HG02571 (cell line): ENCODE measurements around the gene MED27.

Source experiments
- ATAC-seq: cut with Tn5 transposase; IDR thresholded peaks from one replicate; pipeline ENCODE4 v1.9.1; 2021; ENCODE audit warnings: mild to moderate bottlenecking, moderate library complexity; ENCODE audit not compliant: unreplicated experiment

The MED27 gene, protein sequence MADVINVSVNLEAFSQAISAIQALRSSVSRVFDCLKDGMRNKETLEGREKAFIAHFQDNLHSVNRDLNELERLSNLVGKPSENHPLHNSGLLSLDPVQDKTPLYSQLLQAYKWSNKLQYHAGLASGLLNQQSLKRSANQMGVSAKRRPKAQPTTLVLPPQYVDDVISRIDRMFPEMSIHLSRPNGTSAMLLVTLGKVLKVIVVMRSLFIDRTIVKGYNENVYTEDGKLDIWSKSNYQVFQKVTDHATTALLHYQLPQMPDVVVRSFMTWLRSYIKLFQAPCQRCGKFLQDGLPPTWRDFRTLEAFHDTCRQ

GRCh38 chr9:132079391-132080091, at the start of gene MED27:
Gene MED27 (minus strand): TSS chr9:132079867. CDS start chr9:132079844, 23 bp downstream.
- ATAC-seq: peak; percentile 82

DNA sequence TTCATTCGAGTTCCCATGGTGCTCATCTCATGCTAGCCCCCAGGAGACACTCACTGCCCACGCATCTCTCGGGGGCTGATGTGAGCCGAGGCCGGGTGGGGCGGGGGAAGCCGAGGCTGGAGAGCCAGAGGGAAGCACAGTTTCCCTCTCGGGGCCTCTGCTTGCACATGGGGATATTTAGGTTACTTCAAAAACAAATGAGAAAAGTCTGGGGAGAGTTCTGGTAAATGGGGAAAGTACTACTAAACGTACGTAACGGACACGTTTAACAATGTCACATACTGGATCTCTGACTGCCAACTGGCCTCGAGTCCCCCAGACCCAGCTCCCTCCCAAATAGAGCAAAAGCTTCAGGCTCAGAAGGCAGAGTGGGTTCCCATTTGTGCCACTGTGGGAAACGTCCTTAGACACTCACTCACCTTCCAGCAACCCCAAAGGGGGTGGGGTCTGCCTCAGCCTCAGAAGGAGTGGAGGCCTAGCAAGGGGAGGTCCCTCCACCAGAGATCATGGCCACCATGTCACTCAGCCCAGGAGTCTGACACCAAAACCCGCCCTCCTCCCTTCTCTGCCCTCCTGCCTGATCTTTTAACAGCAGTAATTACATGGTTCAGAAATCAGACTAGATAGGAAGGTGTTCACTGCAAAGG, 48.3 kb upstream of the MED27 start:
- no peak for ATAC-seq

DNA sequence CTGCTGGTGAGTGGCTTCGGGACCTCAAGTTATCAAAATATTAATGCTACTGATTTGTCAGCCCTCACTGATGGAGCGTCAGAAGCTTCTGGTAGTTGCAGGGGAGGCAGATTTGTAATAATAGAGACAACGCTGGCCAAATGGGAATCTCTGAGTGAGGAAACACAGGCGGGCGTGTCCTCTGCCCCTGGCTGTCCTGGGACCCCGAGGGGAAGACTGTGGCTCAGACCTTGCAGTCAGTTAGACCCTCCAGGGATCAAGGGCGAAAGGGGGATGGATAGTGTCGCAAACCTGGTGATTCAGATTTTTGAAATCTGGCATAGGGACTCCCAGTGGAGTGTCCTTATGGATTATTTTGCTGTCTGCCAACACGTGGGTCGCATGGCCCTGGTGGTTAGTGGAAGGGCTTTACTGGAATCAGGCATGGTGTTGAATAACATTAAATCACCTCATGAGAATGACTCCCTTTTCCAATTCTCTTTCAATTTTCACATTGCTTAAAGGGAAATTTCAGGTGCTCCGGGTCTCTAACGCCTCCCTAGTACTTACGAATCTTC, 47.1 kb upstream of the MED27 start:
- no peak for ATAC-seq

DNA sequence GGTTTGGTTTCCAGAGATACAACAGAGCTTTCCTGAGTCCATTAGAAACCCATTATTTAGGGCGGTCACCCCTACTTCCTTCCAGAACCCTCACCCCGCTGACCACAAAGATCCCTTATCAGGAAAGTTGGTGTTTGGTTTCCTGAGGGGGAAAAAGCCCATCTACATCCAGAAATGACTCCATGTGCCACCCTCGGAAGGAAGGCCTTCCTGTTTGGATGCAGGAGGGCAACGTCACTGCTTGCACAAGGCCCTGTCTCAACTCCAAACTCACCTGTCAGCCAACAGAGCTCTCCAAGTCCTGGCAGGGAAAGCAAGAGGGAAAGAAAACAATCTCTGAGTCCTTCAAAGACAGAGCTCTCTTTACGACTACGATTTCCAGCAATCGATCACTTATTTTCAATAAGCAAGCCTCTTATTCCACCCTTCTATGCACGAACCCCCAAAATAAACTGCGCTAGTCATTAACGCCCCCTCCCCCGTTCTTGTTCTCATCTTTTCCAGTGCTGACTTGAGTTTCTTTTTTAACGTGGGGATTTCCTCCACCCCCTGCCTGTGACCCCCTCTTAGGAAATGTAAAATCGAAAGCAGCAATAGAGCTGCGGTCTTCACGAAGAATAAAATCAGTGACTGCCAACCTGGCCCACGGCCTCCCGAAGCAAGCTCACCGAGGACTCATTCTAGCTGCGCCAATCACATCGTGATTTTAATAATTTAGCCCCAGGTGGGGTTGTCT, 46.4 kb upstream of the MED27 start:
- ATAC-seq: no peak

DNA sequence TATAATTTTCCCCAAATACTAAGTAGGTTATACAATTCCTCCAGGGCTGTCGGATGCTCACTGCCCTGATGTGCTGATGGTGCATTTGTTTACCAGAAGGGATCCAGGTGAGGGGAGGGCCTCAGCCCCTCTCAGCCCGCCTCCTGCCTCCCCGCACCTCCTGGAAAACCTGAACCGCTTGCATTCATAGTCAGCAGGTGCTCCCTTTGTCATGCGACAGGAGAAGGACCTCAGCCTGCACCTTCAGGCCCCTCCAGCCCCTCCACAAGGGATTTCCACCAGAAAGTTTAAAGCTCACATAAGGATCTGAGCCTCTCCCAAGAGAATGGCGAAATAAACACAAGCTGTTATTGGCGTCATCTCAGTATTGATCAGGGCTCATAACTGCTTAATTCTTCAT, 45.7 kb upstream of the MED27 start:
- ATAC-seq: no peak

- no peak for ATAC-seq
Measured at GRCh38 chr9:132124800-132125199, 45.1 kb upstream of the MED27 start.

DNA sequence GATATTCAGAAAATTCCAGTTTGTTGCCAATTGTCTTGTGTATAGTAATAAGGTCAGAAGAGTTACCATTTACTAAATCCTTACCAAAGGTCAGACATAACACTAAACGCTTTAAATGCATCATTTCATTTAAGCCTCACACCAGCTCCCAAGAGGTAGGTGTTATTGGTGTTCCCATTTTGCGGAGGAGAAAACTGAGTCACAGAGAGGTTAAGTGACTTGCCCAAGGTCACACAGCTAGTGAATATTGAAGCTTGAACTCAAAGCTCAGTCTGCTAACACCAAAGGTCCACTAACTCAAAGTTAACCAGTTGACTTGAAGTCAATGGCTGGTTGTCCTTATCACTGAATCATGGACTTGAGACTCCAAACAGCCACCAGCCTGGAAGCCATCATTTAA, 41.4 kb upstream of the MED27 start:
- ATAC-seq: no peak

DNA sequence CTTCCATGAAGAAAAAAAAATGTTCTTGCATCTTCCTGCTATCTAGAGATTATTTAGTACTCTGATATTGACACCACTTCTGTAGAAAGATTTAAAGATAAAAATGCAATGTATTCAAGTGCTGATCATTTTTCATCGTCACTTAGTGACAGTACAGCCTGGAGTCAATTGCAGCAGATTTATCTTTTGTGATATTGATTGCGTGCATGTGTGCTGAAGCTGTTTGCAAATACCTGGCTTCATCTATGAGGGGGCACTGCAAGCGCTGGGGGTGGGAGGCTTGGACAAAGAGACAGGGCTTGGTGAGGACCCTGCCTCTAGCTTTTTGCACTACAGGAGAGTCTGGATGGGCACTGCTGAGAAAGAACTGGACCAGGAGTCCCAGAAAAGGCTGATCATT, 38.0 kb upstream of the MED27 start:
- ATAC-seq: no peak

DNA sequence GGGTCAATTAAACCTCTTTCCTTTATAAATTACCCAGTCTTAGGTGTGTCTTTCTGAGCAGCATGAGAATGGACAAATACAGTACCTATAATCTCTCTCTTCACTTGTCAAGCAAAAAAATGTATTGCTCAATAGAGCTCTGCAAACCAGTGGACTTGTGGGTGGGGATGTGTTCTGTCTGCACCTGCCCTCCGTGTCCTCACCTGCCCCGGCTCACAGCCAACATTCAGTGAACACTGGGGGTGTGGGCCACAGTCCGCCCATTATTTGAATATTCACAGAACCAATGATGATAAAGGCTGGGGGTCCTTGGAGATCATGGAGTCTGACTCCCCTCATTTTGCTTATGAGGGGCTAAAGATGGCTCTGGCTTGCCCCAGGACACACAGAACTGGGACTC, 36.9 kb upstream of the MED27 start:
- no peak for ATAC-seq

DNA sequence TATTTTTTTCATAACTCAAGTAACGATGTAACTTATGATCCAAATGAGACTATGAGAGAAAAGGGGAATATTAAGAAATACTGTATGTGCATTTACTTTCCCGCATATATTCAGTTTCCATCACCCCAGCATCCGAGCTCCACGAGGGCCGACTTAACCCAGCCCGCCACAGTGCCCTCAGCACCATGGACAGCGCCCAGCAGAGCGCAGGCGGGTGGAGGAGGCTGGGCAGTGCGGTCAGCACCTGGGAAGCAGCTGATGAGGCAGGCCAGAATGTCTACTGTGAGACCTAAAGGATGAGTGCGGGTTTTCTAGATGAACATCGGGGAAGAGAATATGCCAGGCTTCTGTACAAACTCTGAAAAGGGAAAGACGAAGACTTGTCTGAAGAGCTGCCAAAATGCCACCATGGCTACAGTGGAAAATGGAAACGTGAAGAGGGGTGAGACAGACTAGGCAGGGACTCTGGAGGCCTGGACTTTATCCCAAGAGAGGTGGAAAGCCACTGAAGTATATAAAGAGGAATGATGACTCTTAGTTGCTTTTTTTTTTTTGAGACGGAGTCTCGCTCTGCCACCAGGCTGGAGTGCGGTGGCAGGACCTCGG, 34.5 kb upstream of the MED27 start:
- no peak for ATAC-seq

DNA sequence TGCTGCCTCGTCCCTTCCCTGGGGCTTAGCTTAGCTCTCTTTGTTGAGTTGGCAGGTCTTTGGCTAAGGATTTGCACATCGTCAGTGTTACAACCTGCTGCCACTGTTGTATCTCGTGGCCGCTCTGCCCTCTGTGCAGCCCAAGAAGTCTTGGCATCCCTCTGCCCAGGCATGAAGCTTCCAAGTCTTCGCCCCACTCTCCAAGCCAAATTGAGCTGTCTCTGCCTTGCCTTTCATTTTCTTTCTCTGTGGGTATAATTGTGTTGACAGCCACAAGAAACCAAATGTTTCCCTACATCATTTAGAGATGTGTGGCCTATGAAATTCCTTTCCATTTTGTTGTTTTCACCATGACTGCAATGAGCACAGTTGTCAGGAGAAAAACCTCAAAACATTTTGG, 29.6 kb upstream of the MED27 start:
- ATAC-seq: no peak

- ATAC-seq: no peak
Measured at GRCh38 chr9:132108728-132109127, 29.1 kb upstream of the MED27 start.

GRCh38 chr9:132099741-132100407, 20.2 kb upstream of the MED27 start:
- ATAC-seq: no peak

- ATAC-seq: no peak
Measured at GRCh38 chr9:132099167-132099566, 19.5 kb upstream of the MED27 start.

GRCh38 chr9:132094314-132094791, 14.7 kb upstream of the MED27 start:
- ATAC-seq: no peak

- ATAC-seq: no peak
Measured at GRCh38 chr9:132090771-132091170, 11.1 kb upstream of the MED27 start.

DNA sequence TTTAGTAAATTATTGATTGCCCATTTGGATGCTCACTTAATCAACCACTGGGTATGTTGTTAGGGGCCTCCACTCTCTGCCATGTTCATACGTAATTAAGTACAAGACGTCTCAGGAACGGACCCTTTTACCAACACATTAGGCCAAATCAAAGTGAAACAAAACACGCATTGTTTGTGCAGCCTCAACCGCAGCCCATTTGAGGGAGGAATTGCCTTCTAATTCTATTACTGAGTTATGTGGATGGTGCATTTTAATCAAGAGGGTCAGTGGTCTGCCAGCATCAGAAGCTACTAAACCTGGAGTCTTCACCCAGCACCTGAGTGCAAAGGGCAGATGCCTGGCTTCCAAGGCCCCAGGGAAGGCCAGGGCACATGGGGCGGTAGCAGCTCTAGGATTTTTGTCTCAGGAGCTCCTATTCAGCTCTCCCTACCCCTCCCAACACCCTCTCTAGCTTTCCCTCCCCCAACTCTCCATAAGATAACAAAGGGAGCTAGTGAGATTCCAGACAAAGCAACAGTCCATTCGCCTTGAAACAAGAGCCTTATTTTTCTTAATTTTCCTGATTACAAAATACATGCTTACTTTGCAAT, 7.9 kb upstream of the MED27 start:
- no peak for ATAC-seq

DNA sequence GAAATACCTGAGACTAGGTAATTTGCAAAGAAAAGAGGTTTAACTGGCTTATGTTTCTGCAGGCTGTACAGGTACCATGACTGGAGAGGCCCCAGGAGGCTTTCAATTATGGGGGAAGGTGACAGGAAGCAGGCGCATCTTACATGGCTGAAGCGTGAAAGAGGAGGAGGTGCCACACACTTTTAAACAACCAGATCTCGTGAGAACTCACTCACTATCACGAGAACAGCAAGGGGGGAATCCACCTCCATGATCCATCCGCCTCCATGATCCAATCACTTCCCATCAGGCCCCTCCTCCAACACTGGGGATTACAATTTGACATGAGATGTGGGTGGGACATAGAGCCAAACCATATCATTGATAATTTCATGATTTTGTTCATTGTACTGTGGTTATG, 2.5 kb upstream of the MED27 start:
- ATAC-seq: no peak

- no peak for ATAC-seq
Measured at GRCh38 chr9:132078699-132079356, 839 bp downstream of the MED27 start.
